Measurements from ENCODE around the gene GLI2.

Gene GLI2

DNA sequence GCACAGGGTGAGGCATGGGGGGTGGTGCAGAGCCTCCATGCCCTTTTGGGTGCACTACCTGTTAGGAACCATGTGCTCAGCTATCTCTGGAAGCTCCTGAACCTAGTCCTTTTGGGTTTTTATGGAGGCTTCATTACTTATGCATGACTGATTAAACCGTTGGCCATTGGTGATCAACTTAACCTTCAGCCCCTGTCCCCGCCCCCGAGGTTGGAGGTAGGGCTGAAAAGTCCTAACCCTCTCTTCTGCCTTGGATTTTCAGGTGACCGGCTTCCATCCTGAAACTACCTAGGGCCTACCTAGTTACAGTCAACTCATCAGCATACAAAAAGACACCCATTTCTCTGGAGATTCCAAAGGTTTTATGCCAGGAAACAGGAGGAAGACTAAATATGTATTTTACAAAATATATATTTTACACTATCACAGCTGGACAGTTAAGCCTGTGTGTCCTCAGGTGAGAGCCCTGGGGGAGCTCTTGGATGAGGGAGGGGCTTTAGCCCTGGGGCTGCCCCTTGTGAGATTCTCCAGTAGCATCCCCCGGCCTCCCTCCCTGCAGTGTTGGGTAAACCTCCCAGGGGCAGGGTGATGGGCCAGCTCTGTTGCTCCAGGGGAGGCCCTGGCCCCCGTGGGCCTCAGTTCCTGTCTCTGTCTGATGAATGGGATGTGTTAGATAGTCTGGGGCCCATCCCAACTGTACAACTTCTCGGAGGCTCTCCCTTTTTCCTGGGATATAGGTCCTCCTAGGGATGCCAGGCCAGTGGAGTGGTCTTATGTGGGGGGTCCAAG, 24.1 kb downstream of the GLI2 start:
- DNase-seq: no peak

DNA sequence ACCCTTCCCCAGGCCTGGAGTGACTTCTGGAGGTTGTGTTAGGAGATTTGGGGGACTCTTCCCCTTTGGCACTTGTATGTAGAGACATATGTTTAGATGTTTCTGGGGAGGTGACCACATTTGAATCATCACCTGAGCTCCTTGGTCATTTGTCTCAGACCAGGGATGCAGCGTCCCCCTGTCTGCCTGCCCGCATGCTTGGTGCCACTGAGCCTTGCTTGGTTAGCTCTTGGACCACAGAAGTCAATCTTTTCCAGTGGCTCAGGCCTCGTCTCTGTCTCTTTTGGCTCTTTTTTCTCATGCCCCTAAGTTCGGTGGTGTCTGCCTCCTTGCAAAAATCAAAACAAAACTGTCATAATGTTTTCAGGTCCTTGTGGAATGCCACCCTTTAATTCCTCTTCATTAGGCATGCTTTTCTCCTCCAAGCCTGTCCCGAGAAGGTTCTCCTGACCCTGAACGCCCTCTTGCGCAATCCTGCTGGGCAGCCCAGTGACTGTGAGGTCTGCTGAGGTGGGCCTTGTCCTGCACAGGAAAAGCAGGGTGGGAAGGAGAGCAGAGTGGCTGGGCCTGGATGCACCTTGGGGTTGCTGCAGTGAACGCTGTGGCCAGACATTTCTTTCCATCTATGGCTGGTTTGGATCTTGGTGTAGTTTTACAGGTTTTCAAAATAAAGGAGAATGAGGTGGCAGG, 24.9 kb downstream of the GLI2 start:
- DNase-seq: no peak

DNA sequence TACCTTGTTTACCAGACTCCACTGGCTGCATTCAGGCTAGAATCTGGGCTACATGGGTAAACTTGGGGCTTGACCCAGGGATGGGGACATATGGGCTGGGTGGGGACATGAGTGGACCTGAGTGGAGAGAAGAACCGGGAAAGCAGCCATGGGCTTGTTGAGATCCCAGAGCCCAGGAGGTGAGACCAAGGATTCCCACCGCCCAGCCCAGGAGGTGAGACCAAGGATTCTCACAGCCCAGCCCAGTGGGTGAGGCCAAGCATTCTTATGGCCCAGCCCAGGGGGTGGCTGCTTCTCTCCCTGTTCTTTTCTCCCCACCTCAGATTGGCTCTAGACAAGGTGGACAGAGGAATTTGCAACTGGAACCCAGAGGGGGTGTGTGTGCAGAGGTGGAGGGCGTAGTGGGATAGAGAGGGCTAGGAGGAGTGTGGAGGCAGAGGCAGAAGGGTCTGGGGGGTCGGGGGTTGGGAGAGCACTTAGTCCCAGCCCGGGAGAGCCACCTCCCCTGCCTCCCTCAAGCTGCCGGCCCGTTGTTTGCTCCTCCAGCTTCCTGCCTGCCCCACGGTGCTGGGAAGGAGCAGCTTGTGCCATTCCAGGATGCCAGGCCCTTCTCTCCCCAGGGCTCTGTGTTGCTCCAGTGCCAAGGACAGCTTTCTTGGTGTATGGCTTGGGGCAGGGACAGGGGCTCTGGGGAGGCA, 25.6 kb downstream of the GLI2 start:
- DNase-seq: no peak

DNA sequence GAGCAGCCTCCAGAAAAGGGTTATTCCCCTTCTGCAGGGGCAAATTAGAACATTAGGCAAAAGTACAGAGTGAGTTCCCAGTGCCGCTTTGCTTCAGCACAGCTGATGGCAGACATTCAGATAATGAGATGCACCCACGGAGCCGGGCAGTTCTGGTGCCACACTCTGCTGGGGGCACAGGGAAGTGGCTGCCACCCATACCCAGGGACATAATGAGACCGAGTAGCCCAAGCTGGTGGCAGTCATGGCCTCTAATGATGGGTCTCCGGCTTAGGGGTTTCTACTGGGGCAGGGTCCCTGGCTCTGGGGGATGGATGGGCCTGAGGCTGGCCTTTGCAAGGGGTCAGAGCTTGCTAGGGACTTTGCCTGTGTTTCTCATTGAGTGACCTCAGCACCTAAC, 26.2 kb downstream of the GLI2 start:
- DNase-seq: no peak

DNA sequence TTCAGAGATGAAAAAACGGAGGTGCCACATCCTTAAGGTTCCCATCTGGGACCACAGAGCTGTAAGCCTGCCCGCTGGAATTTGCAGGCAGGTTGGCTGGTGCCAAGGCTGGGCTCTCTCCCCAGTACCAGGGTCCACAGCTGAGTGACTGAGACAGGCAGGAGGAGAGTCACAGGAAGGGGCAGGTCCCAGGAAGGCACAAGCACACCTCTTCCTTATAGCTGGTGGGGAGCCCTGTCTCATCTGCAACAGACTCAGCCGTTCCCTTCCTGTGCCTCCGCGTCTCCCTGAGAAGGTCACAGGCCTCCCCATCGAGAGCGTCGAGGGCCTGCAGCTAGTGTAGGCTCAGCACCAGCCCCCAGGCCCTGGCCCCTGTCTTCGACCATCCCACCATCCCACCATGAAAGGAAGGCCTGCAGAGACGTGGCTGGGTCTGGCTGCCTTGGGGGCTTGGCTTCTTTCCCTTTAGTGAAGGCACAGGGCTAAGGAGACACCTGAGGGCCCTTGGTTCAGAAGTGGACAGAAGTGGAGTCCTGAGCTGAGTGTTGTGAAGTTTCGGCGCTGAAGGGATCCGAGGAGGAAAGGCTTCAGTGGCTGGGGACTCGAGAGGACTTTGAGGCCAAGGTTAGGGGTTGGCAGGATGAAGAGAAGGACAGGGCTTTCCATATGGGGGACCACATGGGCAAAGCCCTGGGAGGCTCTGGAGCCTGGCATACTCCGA, 26.8 kb downstream of the GLI2 start:
- no peak for DNase-seq

DNA sequence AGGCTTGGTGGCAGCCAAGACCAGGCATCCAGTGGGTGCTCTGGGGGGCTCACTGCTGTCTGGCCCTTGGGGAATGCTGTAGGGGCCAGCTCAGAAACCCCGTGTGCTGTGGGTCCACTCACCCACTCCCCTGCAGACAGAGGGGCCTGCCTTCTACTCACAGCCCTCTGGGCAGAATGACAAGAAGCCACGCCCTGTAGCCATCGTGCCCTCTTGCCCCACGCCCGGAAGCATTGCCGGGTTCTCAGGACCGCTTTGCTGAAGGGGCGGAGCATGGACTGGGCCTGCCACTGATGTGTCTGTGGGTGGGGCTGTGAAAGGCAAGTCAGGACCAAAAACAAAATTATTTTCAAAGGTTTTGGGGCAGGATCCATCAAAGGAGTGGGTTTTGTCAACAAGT, 27.8 kb downstream of the GLI2 start:
- no peak for DNase-seq

DNA sequence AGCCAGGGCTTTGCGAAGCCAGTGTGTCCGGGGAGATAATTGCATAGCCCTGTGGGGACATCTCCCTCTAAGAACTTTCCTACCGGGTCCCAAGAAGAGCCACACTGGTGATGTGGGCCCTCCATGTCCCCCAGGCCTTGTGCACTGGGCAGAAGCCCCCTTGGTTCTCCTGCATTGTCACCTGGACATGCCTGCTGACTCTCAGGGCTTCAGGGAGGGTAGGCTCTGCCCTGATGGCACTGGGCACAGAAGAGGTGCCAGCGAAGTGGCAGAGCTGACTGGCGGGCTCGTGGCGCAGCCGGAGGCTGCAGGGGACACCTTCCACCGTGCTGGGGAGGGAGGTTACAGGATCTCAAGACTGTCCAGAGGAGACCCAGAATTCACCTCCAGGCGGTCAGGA, 28.3 kb downstream of the GLI2 start:
- no peak for DNase-seq

DNA sequence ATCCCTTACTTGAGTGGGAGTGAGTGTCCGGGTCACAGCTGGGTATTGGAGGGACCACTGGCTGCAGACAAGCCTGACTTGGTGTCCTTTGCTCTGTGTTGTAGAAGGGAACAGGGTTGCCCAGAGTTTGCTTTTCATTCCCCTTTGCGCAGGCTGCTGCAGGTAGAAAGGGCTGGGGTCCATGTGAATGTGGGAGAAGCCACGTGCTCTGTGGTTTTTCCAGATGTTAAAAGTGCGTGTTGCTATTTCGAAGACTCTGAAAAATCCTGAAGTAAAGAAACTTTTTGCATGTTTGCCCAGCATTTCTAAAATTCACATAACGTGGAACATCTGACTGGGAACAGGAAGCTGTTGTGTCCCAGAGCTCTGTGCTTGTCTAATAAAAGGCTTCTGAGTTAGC, 28.8 kb downstream of the GLI2 start:
- DNase-seq: no peak

DNA sequence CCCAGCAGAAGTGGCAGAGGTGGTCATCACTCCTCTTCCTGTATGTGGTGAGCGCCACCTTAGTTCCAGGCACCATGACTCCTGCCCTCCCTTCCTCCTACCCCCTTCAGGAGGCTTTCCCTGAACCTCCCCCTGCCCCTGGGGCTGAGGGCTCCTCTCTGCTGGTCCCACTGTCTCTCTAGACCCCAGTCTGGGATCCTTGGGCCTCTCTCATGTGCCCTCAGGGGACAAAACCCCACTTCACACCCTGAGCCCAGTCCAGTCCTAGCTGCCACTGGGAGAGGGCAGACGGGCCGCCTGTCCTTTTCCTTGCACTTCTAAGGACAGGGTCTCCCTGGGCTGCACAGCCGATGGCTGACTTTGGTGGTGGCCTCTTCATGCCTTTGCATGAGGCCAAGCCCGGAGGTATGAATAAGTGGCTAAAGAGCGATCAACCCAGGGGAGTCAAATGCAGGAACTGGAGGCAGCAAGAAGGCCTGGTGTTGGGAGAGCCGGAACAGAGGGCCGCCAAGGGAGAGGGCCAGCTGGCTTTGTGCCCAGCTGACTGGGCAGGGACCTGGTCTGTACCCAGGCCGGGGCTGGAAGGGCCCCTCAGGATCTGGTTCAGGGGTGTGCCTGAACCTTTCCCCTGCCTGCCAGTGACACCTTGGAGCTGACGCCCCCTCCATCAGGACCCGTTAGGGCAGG, 29.5 kb downstream of the GLI2 start:
- DNase-seq: no peak

DNA sequence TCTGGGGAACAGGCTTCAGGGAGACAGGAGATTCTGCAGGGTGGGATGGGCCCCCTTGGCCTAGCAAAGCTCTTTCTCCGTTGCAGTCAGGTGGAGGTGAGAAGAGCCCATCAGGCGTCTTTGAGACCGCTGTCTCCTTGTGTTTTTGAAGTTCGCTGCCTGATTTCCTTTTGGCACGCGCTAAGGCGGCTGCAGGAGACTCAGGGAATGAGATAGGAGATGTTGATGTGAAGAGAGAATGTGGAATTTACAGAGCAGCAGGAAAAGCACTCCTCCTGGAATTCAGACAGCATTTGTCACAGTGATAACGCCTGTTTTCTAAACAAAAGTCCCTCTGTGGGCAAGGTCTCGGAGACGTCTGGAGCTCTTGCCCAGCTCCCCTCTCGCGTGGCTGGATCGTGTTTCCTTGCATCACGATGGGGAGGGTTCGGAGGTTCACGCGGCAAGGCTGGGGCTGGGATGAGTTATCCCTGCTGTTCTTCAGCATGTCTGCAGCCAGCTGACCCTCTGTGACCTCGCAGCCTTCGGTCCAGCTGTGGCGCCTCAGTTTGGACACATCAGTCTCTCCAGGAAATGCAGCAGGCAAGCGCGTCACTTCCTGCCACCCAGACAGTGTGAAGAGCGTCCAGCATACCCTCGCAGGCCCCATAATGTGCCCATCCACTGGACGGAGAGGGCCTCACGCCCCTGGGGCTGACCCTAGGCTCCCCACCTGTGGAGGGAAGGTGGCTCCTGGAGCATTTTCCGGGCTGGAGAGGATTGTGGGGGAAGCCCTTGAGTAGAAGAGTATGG, 30.2 kb downstream of the GLI2 start:
- DNase-seq: no peak

DNA sequence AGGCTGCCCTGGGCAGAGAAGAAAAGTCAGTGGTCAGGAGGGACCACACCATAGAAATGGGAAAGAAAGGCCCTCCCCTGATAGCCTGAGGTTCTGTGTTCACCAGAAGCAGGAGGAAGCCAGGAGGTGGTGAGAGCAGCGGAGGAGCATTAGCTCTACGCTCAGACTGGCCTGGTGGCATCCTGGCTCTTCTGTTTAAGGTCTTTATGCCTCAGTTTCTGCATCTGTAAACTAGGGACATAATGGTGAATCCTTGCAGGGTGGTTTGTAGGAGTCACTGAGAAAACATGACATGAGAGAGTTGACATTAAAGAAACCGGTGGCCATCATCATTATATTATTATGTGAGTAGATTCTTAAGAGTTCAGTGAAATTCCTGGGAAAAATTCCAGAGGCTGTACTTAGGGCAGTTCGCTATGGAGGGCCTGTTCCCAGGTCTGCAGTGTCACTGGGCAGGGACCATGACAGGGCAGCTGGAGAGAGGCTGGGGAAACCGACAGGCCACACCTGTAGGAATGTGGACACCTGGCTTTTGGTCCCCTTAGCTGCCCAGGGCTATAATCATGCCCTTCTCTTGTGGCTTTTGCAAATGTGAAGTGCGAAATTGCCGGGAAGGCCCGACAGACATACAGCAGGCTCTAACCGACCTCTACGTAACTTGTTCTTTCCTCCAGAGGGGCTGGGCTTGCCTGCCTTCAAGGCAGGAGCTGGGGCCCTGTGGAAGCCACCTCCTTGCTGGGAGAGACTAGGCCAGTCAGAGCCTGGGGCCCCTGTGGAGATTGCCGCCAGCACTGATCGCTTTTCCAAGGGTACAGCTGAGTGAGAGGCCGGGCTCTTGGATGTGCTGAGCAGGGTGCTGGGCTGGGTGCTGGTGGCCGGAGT, 31.0 kb downstream of the GLI2 start:
- DNase-seq: no peak

DNA sequence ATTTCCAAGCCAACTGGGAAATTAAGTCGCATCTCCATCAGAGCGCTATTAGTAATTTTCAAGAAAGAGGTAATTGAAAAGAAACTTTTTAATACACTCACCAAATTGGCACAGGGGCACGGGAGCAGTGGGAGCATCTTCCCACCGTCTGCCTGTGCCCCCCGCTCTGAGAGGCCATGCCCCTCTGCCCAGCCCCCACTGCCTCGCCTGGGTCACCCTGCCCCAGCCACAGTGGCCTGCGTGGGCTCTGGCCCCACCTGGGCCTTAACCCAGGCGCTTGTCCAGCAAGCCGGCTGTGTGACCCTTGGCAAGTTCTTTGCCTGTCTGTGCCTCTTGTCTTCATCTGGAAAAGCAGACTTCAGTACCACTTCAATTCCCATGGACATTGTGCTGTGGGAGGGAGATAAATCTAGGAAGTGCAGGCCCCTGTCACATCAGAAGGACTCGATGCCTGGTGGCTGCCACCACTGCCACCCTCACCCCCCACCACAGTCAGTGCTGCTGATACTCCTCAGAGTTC, 31.9 kb downstream of the GLI2 start:
- no peak for DNase-seq

DNA sequence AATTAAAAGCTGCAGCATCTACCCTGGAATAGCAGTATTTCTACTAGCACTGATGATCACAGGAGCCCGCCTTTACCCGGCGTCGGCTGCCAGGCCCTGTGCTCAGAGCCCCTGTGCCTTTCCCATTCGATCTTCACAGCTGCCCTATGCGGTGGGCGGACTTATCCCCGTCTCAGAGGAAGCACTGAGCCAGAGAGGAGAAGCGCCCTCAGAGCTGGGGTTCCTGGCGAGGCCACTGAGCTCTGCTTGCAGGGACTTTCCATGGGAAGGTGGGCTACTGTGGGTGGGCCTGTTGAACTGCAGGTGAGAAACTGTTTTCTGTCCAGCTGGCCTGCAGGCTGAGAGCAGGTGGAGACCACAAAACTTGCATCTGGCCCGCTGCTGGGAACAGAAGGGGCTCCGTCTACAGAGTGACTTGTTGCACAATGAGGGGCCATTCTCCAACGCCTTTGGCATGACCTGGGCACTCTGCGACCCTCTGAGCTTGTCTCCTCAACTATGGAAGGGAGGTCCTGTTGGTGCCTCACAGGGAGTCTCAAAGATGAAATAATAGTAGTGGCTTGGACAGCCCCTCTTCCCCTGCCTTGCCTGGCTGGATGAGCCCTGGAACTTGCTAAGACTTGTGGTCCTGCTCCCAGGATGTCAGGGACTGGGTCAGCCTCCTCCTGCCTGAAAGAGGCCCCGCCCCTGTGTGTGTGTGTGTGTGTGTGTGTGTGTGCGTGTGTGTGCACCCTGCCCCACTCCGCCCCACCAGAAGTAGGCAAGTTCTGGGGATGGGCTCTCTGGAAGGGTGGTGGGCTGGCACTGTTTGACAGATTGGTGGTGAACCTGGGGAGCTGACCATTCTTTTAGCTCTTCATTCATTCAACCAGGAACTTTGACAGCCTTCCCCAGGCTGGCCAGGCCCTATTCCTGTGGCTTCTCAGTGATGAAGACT, 32.7 kb downstream of the GLI2 start:
- no peak for DNase-seq

DNA sequence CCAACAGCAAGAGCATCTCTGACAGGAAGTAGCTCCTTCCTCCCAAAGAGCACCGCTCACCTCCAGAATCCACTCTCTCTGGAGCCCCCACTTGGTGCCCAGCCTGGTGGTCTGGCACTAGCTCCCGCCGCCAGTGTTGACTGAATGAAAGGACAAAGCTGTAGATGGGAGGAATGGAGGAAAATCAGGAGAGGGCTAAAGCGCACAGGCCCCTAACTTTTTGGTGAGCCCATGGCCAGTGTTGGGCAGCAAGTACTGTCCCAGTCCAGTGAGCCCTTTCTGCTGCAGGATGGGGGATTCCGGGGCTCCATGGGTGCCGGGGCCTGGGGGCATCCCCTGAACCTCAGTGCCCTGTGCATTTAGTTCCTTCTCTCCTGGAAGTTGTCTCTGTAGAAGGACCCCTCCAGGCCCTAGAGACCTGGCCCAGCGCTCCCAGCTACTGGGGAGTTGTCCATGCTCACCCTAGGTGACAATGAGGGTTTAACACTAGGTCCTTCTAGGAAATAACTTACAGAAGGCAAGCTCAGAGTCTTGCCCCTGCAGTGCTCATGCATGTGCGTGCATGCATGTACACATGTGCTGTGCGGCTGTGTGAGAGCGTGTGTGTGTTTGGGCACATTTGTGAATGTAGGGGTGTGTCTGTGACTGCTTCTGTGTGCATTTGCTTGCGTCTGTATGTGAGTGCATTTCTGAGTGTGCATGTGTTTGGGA, 33.6 kb downstream of the GLI2 start:
- DNase-seq: no peak

DNA sequence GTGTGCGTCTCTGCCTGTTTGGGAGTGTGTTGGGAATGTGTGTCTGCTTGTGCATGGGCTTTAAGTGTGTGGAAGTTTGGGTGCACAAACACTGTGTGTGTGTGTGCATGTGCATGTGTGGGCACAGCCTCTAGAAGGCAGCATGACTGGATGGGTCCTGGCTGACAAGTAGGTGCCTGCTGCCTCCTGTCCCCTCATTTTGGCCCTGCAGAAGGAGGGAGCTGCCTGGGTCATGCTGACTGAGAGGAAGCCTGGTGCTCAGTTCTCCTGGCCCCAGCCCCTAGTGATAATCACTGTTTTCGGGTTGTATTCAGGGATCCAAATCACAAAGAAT, 34.1 kb downstream of the GLI2 start:
- DNase-seq: no peak

DNA sequence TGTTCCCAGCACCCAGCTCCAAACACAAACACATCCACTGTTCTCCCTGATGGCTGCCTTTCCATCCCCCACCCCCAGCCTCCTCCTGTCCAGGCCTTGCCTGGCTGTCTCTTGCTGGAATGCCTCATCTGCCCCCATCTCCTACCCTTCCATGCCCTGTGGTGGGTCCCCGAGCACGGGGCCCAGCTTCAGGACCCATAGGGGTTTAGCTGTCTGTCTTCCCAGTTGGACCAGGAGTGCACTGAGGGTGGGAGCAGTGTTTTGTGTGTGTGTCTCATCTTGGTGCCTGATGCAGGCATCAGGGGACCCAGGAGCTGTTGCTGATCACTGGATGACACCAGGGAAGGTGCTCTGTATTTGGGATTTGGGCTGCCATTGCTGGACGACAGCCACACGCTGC, 34.5 kb downstream of the GLI2 start:
- DNase-seq: no peak

DNA sequence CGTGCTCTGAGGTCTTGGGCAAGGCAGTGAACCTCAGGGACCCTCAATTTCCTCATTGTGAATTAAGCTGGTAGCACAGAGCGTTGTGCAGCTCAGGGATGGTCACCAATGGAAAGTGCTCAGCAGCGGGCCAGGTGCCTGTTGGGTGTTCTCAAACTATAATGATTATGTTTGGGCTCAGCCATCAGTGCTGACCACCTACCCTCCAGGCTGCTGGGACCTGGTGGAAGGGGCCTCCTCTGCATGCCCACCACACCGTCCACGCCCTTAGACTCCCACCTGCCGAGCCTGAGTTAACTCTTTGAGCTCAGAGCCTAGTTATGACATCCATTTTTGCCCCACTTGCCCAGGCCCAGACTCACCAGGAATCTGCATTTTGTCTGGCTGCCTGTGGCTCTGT, 35.0 kb downstream of the GLI2 start:
- DNase-seq: no peak

DNA sequence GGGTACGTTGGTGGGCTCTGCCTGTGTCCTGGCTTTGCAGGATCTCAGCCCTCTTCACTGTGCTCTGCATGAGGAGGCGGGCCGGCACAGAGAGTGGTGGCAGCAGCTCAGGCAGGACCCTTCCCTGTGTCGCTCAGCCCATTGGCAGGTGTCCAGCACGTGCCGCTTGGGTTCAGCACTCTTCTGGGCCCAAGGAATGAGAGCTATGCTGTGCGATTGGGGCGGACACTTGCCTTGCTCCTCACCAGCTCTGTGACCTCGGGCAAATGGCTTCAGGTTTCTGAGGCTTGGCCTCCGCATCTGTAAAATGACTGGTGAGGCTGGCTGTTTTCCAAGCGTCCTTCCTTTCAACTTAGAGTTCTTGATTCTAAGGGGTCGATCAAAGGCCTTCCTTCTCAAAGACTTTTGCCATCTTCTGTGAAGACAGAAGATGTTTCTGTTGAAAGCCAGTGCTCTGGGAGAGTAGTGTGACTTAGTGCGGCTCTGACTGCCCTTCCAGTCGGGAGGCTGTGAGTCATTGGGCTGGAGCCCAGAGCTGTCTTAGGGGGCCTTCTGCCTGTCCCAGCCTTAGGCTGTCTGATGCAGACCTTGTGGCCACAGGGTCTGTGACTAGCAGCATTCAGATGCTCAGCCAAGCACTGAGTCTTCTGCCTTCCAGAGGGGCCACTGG, 35.6 kb downstream of the GLI2 start:
- DNase-seq: no peak
